Measurements from ENCODE around the gene HHIPL1.

DNA sequence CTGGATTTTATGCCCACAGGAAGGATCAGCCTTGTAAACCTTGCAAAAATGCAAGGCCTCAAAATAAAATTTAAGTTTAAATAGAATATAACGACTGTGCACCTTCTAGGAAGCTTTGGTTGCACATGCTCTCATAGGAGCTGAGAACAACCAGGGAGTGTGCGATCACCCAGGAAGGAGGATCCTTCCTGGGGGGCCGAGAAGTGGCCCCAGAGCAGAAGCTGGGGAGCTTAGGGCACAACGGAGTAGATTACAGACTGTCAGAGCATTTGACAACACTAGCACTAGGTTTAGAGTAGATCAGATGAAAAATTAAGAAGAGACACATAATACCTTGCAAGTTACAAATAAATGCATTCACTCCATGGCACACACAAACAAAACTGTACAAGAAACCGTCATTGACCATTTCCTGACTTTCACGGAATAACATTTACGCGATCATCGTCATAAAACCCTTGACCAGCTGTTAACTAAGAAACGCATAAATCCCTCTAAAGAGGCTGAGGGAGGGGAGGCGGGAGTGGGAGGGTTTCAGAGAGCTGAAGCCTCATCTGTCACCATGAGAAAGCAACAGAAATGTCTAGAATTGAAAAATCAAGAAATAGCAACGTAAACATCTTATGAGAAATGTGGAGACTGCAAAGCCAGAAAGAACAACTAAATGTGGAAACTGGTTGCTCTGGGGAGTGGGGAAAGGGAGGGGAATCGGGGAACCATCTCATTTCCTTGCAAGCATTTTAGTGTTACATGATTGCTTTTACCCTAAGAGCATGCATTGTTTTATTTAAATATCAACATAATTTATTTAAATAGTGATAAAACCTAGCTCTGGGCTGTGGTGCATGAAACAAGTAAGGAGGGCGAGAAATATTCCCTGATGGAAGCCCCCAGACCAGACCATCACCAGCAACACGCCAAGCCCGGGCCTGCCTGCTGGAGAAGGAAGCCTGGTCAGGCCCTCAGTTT is 27.8 kb upstream of the HHIPL1 start:
- TF ChIP-seq, protein P1, sequence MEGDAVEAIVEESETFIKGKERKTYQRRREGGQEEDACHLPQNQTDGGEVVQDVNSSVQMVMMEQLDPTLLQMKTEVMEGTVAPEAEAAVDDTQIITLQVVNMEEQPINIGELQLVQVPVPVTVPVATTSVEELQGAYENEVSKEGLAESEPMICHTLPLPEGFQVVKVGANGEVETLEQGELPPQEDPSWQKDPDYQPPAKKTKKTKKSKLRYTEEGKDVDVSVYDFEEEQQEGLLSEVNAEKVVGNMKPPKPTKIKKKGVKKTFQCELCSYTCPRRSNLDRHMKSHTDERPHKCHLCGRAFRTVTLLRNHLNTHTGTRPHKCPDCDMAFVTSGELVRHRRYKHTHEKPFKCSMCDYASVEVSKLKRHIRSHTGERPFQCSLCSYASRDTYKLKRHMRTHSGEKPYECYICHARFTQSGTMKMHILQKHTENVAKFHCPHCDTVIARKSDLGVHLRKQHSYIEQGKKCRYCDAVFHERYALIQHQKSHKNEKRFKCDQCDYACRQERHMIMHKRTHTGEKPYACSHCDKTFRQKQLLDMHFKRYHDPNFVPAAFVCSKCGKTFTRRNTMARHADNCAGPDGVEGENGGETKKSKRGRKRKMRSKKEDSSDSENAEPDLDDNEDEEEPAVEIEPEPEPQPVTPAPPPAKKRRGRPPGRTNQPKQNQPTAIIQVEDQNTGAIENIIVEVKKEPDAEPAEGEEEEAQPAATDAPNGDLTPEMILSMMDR (IDR thresholded peaks at IDR 0.05) = no peak
- no peak for TF ChIP-seq POLR2AphosphoS5 (IDR thresholded peaks at IDR 0.05; ENCODE audit: low read depth, low read length)
- TF ChIP-seq, protein P2, sequence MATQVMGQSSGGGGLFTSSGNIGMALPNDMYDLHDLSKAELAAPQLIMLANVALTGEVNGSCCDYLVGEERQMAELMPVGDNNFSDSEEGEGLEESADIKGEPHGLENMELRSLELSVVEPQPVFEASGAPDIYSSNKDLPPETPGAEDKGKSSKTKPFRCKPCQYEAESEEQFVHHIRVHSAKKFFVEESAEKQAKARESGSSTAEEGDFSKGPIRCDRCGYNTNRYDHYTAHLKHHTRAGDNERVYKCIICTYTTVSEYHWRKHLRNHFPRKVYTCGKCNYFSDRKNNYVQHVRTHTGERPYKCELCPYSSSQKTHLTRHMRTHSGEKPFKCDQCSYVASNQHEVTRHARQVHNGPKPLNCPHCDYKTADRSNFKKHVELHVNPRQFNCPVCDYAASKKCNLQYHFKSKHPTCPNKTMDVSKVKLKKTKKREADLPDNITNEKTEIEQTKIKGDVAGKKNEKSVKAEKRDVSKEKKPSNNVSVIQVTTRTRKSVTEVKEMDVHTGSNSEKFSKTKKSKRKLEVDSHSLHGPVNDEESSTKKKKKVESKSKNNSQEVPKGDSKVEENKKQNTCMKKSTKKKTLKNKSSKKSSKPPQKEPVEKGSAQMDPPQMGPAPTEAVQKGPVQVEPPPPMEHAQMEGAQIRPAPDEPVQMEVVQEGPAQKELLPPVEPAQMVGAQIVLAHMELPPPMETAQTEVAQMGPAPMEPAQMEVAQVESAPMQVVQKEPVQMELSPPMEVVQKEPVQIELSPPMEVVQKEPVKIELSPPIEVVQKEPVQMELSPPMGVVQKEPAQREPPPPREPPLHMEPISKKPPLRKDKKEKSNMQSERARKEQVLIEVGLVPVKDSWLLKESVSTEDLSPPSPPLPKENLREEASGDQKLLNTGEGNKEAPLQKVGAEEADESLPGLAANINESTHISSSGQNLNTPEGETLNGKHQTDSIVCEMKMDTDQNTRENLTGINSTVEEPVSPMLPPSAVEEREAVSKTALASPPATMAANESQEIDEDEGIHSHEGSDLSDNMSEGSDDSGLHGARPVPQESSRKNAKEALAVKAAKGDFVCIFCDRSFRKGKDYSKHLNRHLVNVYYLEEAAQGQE (IDR thresholded peaks at IDR 0.05; ENCODE audit: insufficient read depth in 1 of 2, low read depth in 2 of 2, low read length in 1 of 2) = no peak
